Inflammatory macrophage treated with lipopolysaccharide for 4 hours (primary cell): Measurements from ENCODE around the gene OLFML3.
A peak's percentile ranks its signal among the peaks of the same experiment; 100 is the strongest.
"Not testable (repeated sequence)": the region's sequence is repeated elsewhere in the genome, so short reads cannot be mapped to it uniquely, and the experiment has no call there.

ENCODE experiments used
- DNase-seq: peaks from one replicate; pipeline ENCODE4 v3.0.0-alpha.2; 2020

Gene OLFML3

DNA sequence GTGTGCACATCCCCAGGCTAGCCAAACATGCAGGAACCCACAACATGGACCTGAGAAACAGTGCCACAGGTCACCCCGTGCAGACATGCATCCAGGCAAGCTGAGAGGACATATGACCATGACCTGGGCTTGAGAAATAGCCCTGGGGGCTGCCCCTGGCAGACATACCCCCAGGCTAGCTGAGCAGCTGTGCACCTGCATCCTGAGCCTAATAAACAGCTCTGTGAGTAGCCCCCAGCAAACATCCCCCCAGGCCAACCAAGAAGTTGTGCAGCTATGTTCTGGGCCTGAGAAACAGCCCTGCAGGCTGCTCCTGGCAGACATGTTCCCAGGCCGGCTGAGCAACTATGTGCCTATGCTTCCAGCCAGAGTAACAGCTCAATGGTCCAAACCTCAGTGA is 14.5 kb downstream of the OLFML3 start:
- DNase-seq: no peak

DNA sequence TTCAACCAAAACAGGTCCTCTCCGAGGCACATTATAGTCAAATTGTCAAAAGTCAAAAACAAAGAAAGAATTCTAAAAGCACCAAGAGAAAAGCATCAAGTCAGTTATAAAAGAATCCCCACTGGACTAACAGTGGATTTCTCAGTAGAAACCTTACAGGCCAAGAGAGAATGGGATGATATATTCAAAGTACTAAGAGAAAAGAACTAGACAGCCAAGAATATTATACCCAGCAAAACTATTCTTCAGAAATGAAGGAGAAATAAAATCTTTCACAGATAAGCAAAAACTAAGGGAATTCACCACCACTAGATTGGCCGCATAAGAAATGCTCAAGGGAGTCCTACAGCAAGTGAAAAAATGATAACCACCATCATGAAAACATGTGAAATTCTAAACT is 16.1 kb downstream of the OLFML3 start:
- no peak for DNase-seq

DNA sequence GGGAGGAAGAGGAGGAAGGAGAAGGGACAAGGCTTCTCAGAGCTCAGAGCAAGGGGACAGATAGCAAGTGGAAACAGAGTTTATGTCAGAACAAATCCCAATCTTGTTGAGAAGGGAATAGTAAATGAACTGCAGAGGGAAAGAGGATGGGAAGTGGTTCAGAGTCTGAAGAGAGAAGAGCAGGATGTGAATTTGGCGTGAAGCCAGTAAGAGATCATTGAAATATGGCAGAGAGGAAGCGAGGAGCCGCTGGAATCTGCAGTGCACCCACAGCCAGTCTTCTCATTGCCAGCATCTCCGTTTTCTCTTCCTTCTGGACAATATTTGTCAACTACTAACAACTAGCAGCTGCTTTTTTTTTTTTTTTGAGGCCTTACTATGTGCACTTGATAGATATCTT is 19.1 kb downstream of the OLFML3 start:
- peak; percentile 44 for DNase-seq

DNA sequence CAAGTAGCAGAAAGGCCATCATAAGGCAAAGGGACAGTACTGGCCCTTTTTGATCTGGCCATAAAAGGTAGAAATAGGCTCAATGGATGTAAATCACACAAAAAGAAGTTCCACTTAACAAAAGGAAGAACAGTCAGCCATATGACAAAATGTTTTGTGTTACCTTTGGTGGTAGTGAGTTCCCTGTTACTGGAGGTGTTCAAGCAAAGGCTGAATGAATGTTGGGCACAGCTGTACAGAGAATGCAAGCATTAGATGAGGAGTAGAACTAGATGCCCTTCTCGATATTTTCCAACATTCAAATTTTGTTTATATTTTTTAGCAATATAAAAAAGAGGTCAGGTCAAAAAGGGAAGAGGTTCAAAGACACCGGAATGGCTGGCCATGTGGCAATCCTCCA is 20.0 kb downstream of the OLFML3 start:
- DNase-seq: no peak

DNA sequence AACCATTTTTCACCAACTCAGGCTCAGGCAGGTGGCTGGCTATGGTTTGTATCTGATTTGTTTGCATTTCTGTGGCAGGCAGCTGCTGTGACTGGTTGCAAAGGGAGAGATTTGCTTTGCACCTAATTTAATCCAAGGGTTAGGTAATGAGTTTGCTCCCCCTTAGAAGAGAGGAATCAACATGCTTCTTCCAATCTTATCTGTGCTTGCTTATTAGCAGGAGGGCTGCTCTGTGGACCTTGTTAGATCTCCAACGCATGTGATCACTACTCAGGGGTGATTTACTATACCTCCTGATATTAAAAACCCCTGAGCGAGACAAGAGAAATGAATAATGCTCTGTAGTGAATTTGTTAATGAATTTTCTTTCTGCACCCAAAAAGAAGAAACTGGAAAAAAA is 20.5 kb downstream of the OLFML3 start:
- no peak for DNase-seq

DNA sequence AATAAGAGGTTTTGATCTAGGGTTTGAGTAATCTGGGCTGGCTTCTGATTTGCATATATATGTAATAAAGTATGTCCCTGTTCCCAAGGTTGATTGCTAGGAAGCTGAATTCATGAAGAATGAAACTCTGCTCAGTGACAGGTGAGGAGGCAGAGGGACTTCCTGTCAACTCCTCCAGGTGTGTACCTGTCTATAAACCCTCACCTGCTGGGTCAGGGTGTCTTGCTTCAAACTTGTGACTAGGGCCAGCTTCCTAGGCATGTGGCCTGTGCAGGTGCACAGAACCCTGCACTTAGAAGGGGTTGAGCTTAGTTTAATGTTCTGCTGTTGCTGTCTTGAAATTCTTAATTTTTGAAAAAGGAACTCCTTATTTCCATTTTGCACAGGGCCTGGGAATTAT is 21.1 kb downstream of the OLFML3 start:
- no peak for DNase-seq

DNA sequence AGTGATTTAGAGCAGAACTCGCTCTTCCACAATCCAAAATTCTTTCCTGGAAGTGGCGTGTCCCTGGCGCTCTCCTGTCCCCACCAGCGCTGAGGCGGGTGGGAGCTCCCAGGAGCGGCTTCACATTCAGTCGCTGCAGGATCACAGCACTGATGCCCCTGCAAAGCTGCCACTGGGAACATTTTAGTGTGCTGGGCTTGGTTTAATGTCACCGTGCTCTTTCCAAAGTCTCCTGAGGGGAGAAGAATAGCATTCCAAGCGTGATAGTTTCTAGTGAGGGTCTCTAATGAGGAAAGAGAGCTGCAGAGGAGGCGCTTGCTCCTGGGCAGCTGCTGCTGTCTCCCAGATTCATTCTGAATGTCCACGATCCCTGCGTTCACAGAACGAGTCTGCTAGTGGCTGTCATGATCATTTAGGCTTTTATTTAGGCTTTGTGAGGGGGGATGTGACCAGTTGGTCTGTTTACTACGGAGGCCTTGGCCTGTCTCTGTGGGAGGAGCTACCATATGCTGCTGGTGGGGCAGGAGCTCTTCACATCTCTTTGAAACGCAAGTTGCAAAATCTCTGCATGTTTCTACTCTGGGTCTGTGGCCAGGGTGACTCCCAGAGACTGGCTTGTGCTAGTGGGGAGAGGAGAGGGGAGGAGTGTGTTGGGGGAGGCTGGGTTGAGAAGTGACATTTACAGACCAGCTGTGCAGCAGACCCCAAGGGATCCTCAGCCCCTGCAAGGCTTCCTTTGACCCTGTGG is 23.4 kb downstream of the OLFML3 start:
- no peak for DNase-seq

DNA sequence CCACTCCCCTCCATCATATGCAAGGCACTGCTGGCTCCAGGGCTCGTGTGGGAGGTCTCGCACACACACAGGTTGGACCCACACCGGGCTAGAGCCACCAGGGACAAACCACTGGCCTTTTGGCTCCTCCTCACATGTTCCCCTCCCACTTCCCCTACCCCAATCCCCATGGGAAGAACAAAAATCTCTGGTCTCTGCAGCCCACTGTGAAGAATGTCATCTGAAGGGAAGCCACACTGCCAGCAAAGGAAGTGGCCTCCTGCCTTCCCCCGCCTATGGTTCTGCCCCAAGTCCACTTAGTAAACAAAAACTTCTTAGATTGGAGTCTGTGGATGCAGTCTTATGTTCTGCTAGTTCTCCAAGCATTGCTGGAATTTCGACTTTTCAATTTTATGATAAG is 24.2 kb downstream of the OLFML3 start:
- no peak for DNase-seq

DNA sequence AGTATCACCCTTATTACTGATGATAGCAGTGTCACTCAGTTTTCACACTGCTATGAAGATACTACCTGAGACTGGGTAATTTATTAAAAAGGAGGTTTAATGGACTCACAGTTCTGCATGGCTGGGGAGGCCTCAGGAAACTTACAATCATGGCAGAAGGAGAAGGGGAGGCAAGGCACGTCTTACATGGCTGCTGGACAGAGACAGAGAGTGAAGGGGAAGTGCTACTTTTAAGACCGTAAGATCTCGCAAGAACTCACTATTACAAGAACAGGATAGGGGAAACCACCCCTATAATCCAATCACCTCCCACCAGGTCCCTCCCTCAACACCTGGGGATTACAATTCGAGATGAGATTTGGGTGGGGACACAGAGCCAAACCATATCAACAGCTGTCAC is 27.6 kb downstream of the OLFML3 start:
- not testable (repeated sequence) for DNase-seq

DNA sequence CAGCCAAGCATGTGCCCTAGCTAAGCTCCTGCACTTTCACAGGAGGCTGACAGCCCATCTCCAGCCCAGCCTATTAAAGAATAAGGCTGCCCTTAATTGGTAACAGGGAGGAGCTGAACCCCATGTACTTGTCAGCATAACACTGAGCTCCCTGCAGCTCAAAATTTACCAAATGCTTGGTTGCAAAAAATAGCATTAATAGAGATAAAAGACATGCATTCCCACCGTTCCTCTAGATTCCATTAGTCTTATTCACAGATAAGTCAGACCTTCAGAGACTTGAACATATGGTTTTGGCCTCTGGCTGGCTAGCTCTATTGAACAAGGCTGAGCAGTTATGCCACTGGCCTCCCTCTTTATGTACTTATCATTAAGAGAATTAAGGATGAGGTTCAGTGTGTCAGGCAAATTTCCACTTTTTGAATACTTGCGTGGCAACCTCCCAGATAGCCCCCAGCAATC is 29.2 kb downstream of the OLFML3 start:
- DNase-seq: no peak

DNA sequence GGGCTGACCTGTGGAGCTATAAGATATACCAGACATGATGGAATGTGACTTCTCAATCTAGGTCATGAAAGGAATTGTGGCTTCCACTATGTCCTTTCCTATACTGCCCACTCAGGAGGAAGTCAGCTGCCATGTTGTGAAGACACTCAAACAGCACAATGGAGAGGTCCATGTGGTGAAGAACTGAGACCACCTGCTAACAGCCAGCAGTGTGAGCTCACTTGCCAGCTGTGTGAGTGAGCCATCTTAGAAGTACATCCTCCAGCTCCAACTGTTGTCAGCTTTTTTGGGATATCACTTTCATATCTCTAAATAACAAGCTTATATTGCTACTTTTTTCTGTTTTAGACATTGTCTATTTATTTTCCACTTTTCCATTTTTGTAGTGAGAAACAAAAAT is 29.7 kb downstream of the OLFML3 start:
- DNase-seq: no peak

DNA sequence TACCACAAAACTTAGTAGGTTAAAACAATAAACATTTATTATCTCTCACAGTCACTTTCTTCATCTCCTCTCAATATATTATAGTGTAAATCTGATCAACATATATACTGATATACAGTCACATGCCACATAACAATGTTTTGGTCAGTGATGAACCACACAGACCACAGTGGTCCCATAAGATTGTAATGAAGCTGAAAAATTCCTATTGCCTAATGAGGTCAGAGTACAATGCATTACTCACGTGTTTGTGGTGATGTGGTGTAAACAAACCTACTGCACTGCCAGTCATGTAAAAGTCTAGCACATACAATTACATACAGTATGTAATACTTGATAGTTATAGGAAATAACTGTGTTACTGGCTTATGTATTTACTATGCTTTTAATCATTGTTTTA is 30.1 kb downstream of the OLFML3 start:
- DNase-seq: no peak

DNA sequence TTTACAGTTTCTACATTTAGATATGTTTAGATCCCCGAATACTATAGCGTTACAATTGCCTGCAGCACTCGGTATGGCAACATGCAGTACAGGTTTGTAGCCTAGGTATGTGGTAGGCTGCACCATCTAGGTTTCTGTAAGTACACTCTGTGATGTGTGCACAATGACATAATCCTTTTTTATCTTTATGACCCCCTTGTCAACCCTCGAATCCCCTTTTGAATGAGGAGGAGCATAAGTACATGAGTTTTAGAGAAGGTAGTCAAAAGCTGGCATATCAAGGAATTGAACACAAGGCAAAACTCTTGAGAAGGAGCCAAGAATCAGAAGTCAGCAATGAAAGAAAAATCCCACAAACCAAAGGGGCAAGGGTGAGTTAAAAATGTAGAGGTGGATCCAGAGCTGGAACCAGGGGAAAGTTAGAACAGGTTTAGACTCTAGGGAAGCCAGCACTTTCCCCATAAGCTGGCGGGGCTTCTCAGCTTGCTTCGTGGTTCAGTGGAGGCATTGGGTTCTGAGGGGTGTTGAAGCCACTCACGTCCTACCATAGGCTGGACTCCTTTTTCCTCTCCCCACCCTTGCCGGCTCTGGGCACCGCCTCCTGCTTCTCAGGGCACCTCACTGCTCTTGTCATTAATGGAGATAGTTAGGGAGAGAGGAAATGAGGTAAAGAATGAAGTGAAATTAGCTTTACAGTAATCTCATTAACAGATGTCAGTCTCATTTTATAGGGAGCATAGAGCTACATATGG is 31.3 kb downstream of the OLFML3 start:
- no peak for DNase-seq

DNA sequence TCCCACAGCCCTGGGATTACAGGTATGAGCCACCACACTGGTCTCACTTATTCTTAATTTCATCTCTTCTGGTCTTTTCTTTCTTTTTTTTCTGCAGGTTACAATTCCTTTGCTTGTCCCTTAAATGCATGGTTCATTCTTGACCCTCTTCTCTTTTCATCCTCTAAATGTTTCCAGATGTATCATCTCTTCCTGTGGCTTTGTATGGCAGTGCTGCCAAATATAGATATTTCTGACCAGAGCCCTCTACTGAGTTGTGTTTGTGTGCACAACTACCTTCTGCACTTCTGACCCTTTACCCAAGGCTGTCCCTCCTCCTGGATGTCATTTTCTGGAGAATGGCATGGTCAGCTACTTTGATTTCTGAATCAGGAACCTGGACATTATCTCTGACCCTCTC is 32.5 kb downstream of the OLFML3 start:
- DNase-seq: no peak

DNA sequence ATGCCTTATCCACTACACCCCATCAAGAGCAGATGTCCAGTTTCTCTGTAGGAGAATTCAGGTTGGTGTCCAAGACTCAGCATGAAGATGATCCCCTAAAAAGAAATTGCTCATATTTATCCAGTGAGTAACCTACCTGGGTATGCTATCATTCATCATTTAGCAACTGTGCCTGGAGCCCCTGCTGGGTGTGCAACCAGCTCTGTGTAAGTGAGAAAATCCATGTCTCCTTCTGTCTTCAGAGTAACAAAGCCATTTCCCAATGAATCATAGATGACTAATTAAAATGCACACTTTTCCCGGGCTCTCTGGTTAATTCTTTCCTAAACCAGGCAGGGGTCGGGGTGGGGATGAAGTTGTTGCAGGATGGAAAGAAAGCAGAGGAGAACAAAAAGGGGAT is 35.8 kb downstream of the OLFML3 start:
- DNase-seq: no peak

DNA sequence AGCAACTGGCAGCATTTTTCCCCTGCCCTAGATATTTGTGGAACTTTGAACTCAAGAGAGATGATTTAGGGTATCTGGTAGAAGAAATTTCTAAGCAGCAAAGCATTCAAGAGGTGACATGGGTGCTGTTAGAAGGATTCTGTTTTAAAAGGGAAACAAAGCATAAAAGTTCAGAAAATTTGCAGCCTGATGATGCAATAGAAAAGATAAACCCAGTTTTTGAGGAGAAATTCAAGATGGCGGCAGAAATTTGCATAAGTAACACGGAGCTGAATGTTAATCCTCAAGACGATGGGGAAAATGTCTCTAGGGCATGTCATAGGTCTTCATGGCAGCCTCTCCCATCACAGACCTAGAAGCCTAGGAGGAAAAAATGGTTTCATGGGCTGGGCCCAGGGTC is 40.5 kb downstream of the OLFML3 start:
- not testable (repeated sequence) for DNase-seq

DNA sequence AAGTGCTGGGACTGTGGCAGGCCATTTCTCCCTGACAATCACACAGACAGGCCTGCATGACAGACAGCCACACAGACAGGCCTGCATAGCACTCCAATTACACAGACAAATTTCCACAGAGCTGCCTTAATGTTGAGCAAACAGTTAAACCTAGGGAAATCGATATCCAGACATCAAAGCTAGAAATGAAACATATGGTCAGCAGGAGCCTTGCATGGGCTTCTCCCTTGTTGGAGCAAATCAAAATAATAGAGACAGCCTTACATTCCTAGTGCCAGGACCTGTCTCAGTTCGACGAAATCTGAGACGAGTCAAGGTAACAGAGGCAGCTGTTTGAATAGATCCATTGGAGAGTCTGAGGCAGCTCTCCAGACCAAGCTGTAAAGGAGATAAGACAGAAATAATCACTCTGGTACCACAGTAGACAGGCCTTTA is 42.4 kb downstream of the OLFML3 start:
- DNase-seq: no peak

DNA sequence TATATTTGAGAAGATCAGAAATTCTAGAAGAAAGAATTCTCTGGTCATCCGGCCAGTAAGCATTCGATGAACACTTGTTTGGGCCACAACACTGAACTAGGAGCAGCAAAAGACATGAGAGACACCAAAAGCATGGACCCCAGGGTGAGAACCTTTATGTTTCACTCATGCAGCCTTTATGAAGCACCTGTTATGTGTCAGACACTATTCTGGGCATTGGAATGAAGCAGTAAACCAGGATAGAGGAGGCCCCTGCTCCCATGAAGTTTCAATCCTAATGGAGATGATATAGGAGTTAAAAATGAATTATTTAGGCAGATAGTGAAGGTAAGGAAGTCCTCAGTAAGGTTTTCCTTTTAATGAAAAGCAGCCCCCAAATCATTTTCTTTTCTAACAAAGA is 43.6 kb downstream of the OLFML3 start:
- DNase-seq: no peak

DNA sequence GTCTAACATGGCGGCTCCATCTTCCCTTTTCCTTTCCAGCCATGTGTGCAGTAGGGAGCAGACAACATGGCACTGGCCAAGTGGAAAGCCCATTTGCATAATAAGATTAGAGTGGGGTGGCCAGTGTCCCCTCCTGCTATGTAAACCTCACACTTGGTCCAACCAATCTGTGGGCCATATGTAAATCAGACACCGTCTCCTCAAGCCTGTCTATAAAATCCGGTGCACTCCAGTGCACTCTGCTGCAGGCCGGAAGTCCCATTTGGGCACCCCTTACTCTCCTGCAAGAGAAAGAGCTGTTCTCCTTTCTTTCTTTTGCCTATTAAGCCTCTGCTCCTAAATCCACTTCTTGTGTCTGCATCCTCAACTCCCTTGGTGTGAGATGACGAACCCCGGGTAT is 44.1 kb downstream of the OLFML3 start:
- no peak for DNase-seq

DNA sequence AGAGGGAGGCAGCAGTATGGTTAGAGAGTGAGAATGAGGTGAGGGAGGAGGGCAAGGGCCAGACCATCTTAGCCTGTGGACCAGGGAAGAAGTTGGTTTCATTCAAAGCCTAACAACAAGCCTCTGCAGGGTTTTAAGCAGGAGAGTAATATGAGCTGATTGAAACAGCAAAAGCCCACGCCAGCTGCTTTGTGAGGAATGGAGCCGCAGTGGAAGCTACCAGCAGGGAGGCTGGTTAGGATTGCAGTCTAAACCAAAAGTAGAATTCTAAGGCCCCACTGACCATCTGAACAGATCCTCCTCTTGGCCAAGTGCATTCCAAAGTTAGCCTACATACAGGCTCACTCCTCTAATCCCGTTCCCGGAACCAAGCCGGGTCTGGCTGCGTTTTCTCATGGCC is 44.8 kb downstream of the OLFML3 start:
- no peak for DNase-seq

DNA sequence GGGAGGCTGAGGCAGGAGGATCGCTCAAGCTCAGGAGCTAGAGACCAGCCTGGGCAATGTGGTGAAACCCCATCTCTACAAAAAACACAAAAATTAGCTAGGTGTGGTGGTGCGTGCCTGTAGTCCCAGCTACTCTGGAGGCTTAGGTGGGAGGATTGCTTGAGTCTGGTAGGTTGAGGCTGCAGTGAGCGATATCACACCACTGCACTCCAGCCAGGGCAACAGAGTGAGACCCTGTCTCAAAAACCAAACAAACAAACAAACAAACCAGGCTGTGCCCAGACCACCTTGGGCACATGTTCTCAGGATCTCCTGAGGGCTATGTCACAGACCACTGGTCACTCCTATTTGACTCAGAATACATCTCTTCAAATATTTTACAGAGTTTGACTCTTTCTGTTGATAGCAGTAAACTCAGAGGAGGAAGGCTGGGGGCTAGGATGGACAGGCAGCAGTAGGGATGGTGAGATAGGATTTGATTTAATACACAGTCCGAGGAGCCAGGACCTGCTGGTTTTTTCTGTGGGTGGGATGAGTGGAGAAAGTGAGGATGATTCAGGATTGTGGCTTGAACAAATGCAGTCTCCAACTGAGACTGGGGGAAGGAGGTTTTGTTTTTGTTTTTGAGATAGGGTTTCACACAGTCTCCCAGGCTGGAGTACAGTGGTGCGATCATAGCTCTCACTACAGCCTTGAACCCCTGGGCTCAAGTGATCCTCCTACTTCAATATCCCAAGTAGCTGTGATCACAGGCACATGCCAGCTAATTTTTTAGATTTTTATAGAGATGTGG is 46.5 kb downstream of the OLFML3 start:
- no peak for DNase-seq

DNA sequence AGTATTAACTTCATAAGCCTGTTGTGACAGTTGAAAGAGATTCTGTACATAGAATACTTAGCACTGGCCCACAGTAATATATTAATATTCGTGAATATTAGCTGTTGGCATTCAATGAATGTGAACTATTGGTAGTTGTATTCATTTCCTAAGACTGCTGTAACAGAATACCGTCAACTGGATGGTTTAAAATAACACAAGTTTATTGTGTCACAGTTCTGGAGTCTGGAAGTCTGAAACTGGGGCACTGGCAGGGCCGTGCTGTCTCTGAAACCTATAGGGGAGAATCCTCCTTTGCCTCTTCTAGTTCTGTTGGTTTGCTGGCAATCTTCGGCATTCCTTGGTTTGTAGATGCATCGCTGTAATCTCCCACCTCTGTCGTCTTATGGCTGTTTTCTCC is 47.5 kb downstream of the OLFML3 start:
- no peak for DNase-seq
